ENCODE results near the gene LRMDA.

Gene LRMDA

DNA sequence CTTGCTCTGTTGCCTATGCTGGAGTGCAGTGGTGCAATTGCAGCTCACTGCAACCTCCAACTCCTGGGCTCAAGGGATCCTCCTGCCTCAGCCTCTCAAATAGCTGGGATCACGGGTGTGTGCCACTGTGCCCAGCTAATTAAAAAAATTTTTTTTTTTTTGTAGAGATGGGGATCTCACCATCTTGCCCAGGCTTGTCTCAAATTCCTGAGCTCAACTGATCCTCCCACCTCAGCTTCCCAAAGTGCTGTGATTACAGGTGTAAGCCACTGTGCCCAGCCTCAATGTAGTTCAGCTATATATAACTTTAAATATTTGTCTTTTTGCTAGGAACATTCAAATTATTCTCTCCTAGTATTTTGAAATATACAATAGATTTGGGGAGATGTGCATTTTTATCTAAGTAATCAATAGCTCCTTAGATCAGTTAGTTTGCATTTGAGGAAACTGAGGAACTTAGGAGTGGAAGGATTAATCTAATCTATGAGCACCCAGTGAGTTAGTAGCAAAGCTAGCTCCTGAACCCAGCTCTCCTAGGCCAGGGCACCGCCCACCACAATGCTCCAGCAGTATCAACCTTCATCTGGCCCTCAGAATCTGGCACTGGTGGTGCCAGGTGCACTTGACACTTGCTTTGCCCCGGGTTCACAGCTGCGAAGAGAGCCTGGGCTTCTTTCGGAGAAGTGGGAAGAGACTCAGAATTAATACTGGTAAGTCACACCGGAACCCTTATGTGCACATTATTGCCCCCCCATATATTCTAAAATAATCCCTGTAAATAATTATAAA, 5.9 kb upstream of the LRMDA start:
- DNase-seq = no peak

DNA sequence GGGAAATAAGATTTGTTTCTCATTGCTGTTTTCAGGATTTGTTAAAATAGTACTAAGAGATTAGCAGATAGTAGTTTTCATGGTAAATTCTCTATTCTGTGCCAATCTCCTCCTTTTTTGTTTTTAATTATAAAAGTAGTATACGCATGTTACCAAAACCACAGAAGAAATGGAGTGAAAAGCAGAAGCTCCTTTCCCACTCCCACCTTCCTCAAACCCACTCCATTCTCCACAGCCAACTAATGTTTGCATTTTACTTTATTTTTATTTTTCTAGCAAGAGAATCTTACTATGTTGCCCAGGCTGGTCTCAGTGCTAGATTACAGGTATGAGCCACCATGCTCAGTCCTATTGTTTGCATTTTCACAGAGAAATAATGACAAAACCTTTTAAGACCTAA, 4.5 kb upstream of the LRMDA start:
- no peak for DNase-seq

- DNase-seq = no peak
Observed at GRCh38 chr10:75427951-75428350, 3.5 kb upstream of the LRMDA start.

GRCh38 chr10:75428434-75429158, 2.8 kb upstream of the LRMDA start:
- DNase-seq = no peak

DNA sequence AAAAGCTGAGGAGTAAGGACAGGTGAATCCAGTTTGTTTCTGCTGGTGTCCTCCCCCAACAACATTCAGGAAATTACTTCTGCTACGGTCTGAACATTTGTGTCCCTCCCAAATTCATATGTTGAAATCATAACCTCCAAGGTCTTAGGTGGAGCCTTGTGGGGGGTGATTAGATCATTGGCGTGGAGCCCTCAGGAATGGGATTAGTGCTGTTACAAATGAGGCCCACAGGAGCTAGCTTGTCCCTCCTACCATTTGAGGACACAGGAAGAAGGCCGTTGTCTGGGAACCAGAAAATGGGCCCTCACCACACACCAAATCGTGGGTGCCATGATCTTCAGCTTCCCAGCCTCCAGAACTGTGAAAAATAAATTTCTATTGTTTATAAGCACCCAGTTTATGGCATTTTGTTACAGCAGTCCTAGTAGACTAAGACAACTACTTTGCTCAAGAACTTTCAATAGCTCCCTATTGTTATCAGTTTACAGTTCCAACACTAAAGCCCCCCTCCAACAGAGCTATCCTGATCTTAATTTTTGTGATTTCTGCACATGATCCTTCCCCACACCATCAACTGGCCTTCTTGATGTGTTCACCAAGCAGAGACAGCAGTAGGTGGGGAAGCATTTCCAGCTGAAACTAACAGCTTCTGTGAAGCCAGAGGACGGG, 2.1 kb upstream of the LRMDA start:
- no peak for DNase-seq

DNA sequence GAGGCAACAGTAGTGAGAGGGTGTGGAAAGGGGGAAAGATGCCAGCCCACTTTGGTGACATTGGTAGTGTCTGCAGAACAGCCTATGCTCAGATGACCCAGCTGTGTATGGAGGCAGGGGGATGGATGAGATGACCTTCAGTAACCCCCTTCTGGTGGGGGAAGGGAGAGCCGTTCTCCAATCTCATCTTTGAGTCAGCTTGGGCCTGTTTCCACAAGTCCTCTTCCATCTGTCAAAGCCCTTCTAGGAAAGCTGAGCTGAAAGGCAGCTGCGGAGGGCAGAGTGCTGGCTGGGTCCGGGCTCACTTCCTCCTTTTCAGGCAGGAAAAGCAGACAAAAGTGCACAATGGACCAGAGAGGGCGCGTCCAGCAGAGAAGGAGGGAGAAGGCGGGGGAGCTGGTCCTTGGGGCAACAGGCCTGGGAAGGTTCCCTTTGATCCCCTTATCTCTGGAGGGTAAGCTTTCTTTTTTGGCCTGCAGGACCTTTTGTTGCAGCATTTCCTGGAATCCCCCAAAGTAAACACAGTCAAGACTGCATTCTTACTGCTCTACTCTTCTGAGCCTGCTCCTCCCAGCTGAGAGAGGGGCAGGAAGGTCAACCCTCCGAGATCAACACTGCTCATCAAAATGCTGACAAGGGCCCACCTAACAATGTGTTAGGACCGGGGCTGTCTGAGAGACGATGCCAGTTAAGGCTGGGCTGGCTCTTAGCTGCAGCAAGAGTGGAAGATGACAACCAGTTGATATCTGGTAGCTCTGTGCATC, 1.2 kb upstream of the LRMDA start:
- no peak for DNase-seq

DNA sequence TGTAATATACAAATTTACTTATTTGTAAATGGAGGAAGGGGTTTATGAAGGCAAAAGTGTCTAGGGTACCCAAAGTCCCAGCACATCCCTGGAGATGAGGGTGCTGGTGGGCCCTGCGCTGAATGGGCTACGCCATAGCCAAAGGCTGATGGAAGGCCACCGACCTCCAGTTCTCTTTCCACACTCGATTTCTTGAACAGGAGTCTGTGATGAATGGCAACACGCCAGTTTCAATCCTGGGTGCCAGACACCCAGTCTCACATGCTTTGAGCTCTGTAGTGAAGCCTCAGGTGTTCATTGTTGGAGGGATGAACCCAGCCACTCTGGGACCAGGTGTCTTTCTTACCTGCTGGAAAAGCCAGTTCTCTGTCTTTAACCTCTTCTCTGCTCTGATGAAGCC, 752 bp downstream of the LRMDA start:
- DNase-seq = no peak

GRCh38 chr10:75432763-75433162, 1.3 kb downstream of the LRMDA start:
- DNase-seq = no peak

GRCh38 chr10:75433216-75433615, 1.8 kb downstream of the LRMDA start:
- no peak for DNase-seq

GRCh38 chr10:75434291-75434690, 2.9 kb downstream of the LRMDA start:
- no peak for DNase-seq

- DNase-seq = no peak
Observed at GRCh38 chr10:75435291-75435690, 3.9 kb downstream of the LRMDA start.

GRCh38 chr10:75436896-75437295, 5.5 kb downstream of the LRMDA start:
- no peak for DNase-seq

DNA sequence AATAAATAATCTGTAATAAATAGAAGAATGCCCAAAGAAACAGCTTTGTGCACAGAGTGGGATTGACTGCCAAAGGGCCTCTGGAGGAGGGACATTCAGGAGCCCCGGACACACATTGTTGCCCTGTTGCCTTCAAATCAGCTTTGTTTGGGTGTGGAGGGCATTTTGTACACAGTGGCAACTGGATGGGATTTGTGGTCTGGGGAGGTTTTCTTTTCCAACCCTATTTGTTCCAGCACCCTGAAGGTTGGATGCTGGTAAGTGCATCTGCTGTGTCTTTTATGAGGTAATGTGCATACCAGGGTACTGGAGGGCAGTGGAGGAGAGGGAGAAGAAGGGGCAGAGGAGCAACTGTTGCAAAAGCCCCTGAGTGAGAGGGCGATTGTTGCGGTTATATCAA, 6.3 kb downstream of the LRMDA start:
- DNase-seq = no peak

DNA sequence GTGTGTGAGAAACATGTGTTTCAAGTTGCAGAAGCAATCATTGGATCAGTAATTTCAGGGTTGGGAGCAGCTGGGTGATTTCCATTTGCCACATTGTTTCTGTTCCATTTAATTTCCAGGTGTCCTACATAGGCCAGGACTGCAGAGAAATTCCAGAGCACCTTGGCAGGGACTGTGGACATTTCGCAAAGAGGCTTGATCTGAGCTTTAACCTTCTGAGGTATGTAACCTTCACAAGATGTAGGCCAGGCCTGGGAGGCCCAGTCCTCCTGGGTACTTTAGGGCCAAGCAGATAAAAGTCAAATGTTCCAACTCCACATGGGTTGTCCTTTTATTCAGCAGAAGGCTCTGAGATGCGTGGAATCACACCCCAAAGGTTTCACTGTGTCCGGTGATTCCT, 6.9 kb downstream of the LRMDA start:
- no peak for DNase-seq

DNA sequence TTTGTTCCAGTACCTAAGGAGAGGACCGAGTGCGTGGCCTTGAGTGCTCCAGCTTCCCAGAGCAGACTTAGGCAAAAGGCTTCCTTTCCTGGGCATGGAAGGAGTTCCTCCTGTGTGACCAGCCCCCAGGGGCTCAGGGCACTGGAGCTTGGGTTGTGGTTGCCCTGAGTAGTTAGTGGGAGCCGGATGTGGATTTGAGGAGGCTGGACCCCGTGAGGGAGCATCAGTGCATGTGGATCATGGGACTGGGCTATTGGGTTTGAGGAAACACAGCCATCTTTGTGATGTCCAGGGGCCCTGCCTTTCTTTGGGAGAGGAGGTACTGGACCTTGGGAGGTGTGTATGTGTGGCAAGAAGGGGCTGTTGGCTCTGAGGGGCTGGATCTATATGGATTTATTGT, 8.4 kb downstream of the LRMDA start:
- no peak for DNase-seq

GRCh38 chr10:75440271-75440793, 8.9 kb downstream of the LRMDA start:
- no peak for DNase-seq

DNA sequence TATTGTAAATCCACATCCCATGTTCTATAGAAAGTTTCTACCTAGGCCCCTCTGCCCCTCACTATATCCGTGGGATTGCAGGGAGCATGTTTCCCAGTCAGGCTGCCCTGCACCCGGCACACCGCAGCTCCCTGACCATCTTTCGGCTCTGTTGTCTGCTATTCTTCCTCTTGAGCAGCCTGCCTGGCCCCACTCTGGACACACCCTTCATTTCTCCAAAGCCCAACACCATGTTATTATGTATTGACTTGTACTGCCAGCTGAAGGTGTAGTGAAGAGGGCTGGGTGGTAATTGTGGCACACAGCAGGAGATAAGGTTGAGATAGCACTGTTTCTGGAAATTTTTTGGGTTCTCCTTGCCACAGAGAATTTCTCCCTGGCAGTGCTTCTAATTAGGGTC, 9.8 kb downstream of the LRMDA start:
- no peak for DNase-seq

DNA sequence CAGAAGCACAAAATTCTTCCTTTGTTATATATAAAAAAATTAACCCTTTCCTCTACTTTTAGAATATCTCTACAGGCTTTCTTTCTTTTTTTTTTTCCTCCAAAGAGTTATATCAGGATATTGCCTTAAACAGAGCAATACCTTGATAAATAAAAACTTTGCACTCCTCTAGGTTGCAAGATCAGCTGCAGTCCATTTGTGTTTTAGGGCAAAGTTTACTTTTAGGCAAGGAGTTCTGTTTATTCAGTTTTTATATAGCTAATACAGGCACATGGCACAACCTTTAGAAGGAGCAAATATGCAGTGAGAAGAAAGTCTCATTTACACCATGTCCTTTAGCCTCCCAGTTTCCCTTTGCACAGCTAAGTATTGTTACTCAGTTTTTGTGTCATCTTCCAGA, 10.3 kb downstream of the LRMDA start:
- DNase-seq = no peak

GRCh38 chr10:75443362-75443761, 11.9 kb downstream of the LRMDA start:
- no peak for DNase-seq

DNA sequence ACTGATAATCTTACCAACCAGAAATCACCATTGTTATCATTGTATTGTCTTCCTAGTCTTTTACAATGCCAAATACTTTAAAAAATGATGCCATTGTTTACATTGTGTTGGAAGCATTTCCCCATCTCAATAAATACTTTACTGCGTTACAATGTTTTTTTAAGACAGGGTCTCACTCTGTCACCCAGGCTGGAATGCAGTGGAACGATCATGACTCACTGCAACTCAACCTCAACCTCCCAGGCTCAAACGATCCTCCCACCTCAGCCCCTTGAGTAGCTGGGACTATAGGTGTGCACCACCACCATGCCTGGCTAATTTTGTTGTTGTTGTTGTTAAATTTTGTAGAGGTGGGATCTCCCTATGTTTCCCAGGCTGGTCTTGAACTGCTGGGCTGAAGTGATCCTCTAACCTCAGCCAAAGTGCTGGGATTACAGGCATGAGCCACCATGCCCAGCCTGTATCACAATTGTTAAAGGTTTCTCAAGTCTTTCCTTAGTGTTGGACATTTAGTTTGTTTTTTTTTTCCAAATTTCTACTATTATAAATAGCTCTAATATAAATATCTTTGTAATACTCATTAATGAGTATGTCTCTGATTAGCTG, 13.5 kb downstream of the LRMDA start:
- no peak for DNase-seq

DNA sequence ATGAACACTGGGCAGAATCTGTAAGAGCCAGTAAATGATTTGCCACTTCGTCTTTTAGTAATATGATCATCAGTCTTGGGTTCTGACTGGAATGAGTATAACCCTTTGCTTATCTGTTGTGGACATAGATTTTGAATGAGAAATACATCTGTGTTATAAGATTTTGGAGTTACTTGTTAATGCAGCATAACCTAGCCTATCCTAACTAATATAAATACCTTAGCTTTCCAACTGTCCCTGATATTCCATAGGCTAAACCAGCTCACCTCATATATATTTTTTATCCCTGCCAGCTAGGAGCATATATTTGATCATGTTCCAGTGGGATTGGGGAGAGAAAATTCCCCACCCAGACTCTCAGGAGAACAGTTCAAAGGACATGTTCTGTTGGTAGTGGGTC, 15.1 kb downstream of the LRMDA start:
- no peak for DNase-seq

DNA sequence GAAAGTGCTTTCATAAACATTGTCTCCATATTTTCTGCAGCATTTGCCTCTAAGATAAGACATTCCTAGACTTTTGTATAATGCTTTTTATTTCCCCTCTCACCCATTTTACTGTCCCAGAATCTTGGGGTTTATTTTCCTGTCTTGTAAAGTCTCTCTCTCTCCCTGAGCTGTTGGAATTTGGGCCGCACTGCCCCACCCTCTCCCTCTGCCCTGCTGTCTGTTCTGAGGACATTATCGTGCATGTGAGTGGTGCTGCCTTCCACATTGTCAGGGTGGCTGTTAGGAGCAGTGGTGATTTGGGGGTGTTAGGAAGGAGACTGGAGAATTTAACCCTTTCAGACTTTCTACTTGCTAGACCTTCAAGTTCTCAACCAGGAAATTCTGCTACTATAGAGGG, 16.7 kb downstream of the LRMDA start:
- no peak for DNase-seq

All from NCI-H1048 (cell line).